Peyer's patch (tissue), 4 donors: ENCODE measurements around the gene PRDX1.

Experiments
- CTCF ChIP-seq, 6 experiments: fragments of 450-650 bp in 4 of 6; fragments of 200-600 bp in 2 of 6; sonication (generic) in 1 of 6; IDR thresholded peaks; one replicate each; pipeline ENCODE4 v1.5.1; 2017 to 2019; ENCODE audit warnings: antibody characterized with exemption in 6 of 6, mild to moderate bottlenecking in 3 of 6, moderate library complexity in 1 of 6
- POLR2A ChIP-seq, 2 donors: fragments of 450-650 bp; IDR thresholded peaks; one replicate each; pipeline ENCODE4 v1.5.1; 2017; ENCODE audit warnings: antibody characterized with exemption in 2 of 2, mild to moderate bottlenecking in 2 of 2, moderate library complexity in 2 of 2

- TF ChIP-seq POLR2A (IDR thresholded peaks at IDR 0.05): no peak
- TF ChIP-seq CTCF (IDR thresholded peaks at IDR 0.05): no peak
Measured at GRCh38 chr1:45499415-45499769, 22.3 kb downstream of the PRDX1 start.
